HL-60 (cell line): ENCODE measurements around the gene ZRANB1.

Experiments
- CTCF ChIP-seq: IDR thresholded peaks from one replicate; pipeline ENCODE4 v1.5.1; 2011; ENCODE audit warnings: low read length, control low read depth, inconsistent platforms; ENCODE audit not compliant: insufficient read depth
- POLR2AphosphoS5 ChIP-seq: IDR thresholded peaks from 2 replicates; pipeline ENCODE4 v1.6.1; 2012; ENCODE audit warnings: low read depth
- REST ChIP-seq: IDR thresholded peaks from 2 replicates; pipeline ENCODE4 v1.6.1; 2012; ENCODE audit warnings: low read depth; ENCODE audit not compliant: insufficient replicate concordance

- TF ChIP-seq POLR2AphosphoS5: no peak
- no peak for TF ChIP-seq CTCF
- no peak for TF ChIP-seq REST
These were observed 45.9 kb downstream of the ZRANB1 start for GRCh38 chr10:124987788-124988187.
